Measurements from ENCODE around the gene GNB5. TPM values are rescaled to one million over a fixed set of nuclear protein-coding genes. Genes with fewer than 3 reads are reported as not detected.

GNB5 gene
- total RNA-seq, 1 experiment from 2014 or later, result 22.8 TPM

DNA sequence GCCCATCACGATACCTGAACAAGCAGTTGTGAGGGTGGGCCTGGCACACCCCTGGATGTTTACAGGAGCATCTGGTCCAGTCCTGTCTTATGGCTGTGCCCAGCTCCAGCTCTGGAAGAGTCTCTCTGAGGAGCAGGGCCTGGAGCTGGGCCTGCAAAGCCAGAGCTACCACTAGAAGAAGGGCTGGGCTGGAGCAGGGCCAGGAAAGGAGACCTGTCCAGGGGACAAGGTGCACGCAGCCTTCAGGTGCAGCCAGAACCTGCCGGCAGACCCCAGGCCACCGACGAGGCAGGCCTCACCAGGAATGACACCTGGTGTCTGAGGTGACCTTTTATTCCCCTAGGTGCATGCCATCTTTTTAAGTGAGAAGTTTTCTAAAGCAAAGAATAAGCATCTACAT, 70.2 kb downstream of the GNB5 start:
- POLR2A ChIA-PET (ENCODE audit: low non-redundant PET), result no interaction called here
- no peak for TF ChIP-seq EZH2 (IDR thresholded peaks at IDR 0.05; ENCODE audit: borderline replicate concordance, low read depth, low read length, poor library complexity, severe bottlenecking)
- TF ChIP-seq, protein P1, sequence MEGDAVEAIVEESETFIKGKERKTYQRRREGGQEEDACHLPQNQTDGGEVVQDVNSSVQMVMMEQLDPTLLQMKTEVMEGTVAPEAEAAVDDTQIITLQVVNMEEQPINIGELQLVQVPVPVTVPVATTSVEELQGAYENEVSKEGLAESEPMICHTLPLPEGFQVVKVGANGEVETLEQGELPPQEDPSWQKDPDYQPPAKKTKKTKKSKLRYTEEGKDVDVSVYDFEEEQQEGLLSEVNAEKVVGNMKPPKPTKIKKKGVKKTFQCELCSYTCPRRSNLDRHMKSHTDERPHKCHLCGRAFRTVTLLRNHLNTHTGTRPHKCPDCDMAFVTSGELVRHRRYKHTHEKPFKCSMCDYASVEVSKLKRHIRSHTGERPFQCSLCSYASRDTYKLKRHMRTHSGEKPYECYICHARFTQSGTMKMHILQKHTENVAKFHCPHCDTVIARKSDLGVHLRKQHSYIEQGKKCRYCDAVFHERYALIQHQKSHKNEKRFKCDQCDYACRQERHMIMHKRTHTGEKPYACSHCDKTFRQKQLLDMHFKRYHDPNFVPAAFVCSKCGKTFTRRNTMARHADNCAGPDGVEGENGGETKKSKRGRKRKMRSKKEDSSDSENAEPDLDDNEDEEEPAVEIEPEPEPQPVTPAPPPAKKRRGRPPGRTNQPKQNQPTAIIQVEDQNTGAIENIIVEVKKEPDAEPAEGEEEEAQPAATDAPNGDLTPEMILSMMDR (conservative IDR thresholded peaks at IDR 0.05; ENCODE audit: low read depth, low read length), result no peak

DNA sequence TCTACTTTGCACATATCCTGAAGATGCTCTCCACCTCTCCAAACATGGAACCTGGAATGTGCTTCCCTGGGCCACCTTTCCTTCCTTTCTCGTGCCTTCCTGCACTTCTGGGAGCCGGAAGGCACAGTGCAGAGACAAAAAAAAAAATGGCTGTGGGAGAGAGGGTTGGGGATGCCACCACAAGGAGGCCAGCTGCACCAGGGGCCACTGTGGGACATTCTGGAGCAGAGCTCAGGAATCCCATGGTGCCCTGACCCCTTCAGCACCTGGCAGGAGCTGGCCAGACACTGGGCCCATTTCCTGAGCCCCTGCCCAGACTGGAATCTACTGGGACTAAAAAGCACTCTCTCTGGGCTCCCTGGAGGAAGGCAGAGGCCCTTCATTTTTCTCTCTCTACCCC, 70.7 kb downstream of the GNB5 start:
- Histone ChIP-seq H3K27ac (ENCODE audit: low read depth, low read length, poor library complexity, severe bottlenecking) (no peak overlapping the region), H3K27me3 (replicated peaks; ENCODE audit: insufficient read depth, low read depth, low read length, poor library complexity) (no peaks in the 10 kb centered on the region), H3K36me3 (ENCODE audit: insufficient read depth, low read length, poor library complexity, severe bottlenecking) (no peaks in the 10 kb centered on the region), H3K4me1 (ENCODE audit: insufficient read depth, low read length, poor library complexity, severe bottlenecking) (peaks cover 6% of the 10 kb centered on the region), H3K4me3 (ENCODE audit: low read depth, low read length, poor library complexity, severe bottlenecking) (no peak overlapping the region), H3K9me3 (ENCODE audit: low read depth, low read length, poor library complexity, severe bottlenecking) (no peaks in the 10 kb centered on the region)
- no peak for DNase-seq (ENCODE audit: low spot score)
- no TSS peak for BruUV-seq (replicated peaks)
- no peak for TF ChIP-seq EZH2 (IDR thresholded peaks at IDR 0.05; ENCODE audit: borderline replicate concordance, low read depth, low read length, poor library complexity, severe bottlenecking)
- TF ChIP-seq, protein P1 (conservative IDR thresholded peaks at IDR 0.05; ENCODE audit: low read depth, low read length), result no peak
- intact Hi-C loops (cut with micrococcal nuclease; ENCODE audit: unreplicated experiment), result no loop called here
- ChIA-PET POLR2A (ENCODE audit: low non-redundant PET) (no interaction called here), CTCF (interaction anchor here (0.6 kb wide), 1 partner anchor 22 kb away, joined by 3 read pairs; no protein-coding TSS in a partner anchor)

More for the DNA sequence above, 70.2 kb downstream of the GNB5 start:
- intact Hi-C loops (cut with micrococcal nuclease; ENCODE audit: unreplicated experiment), result no loop called here
- H3K27me3 ChIP-seq (replicated peaks; ENCODE audit: insufficient read depth, low read depth, low read length, poor library complexity), result no peaks in the 10 kb centered on the region
- H3K4me3 ChIP-seq (ENCODE audit: low read depth, low read length, poor library complexity, severe bottlenecking), result no peak overlapping the region
- no peaks in the 10 kb centered on the region for H3K36me3 ChIP-seq (ENCODE audit: insufficient read depth, low read length, poor library complexity, severe bottlenecking)
- DNase-seq (ENCODE audit: low spot score), result no peak
- no peaks in the 10 kb centered on the region for H3K9me3 ChIP-seq (ENCODE audit: low read depth, low read length, poor library complexity, severe bottlenecking)
- H3K4me1 ChIP-seq (ENCODE audit: insufficient read depth, low read length, poor library complexity, severe bottlenecking), result peaks cover 4% of the 10 kb centered on the region
- CTCF ChIA-PET, result no interaction called here
- BruUV-seq (replicated peaks), result TSS peak; percentile 33
- H3K27ac ChIP-seq (ENCODE audit: low read depth, low read length, poor library complexity, severe bottlenecking), result no peak overlapping the region

DNA sequence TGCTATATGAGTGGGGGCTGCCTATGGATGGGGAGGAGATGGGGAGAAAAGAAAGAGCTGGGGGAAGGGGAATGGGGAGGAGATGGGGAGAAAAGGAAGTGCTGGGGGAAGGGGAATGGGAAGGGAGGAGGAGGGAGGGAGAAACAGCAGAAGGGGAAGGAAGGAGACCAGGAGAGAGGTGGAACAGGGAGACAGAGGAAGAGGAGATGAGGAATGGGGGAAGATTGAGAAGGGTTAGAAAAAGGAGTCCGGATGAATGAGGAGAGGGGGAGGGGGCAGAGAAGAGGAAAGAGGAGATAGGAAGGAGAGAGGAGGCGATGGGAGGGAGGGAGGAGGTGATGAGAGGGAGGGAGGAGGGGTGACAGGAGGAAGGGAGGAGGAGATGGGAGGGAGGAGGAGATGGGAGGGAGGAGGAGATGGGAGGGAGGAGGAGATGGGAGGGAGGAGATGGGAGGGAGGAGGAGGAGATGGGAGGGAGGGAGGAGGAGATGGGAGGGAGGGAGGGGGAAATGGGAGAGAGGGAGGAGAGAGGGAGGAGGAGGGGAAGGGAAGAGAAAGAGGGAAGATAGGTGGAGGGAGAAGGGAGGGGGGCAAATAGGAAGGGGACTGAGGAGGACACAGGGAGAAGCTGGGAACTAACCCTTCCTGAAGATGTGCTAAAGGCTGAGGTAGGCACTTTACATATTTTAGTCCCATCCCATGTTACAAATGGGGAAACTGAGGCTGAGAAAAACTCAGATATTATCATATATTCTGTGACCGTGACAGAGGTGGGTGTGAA, 72.0 kb downstream of the GNB5 start:
- intact Hi-C loops (cut with micrococcal nuclease; ENCODE audit: unreplicated experiment), result no loop called here
- POLR2A ChIA-PET (ENCODE audit: low non-redundant PET), result no interaction called here

More for the DNA sequence above, 72.0 kb downstream of the GNB5 start:
- no peaks in the 10 kb centered on the region for H3K36me3 ChIP-seq (ENCODE audit: insufficient read depth, low read length, poor library complexity, severe bottlenecking)
- H3K27me3 ChIP-seq (replicated peaks; ENCODE audit: insufficient read depth, low read depth, low read length, poor library complexity), result no peaks in the 10 kb centered on the region
- CTCF ChIA-PET, result no interaction called here
- BruUV-seq (replicated peaks), result no TSS peak
- no peaks in the 10 kb centered on the region for H3K9me3 ChIP-seq (ENCODE audit: low read depth, low read length, poor library complexity, severe bottlenecking)
- no peak overlapping the region for H3K4me3 ChIP-seq (ENCODE audit: low read depth, low read length, poor library complexity, severe bottlenecking)
- DNase-seq (ENCODE audit: low spot score), result peak; percentile 13
- H3K4me1 ChIP-seq (ENCODE audit: insufficient read depth, low read length, poor library complexity, severe bottlenecking), result peaks cover 6% of the 10 kb centered on the region
- H3K27ac ChIP-seq (ENCODE audit: low read depth, low read length, poor library complexity, severe bottlenecking), result no peak overlapping the region
- TF ChIP-seq, protein P1 (conservative IDR thresholded peaks at IDR 0.05; ENCODE audit: low read depth, low read length), result no peak
- no peak for TF ChIP-seq EZH2 (IDR thresholded peaks at IDR 0.05; ENCODE audit: borderline replicate concordance, low read depth, low read length, poor library complexity, severe bottlenecking)

Measured in A673 (cell line).